Activated CD4-positive, alpha-beta T cell treated with anti-CD3 and anti-CD28 coated beads for 48 hours (primary cell): ENCODE measurements around the gene SH2D4B.

ENCODE experiments used
- DNase-seq: peaks from one replicate; pipeline ENCODE4 v3.0.0-alpha.2; 2020

SH2D4B gene

GRCh38 chr10:80545258-80545881, 7.7 kb downstream of the SH2D4B start:
- DNase-seq, result no peak

GRCh38 chr10:80552151-80552646, 14.5 kb downstream of the SH2D4B start:
- no peak for DNase-seq

GRCh38 chr10:80553436-80553835, 15.7 kb downstream of the SH2D4B start:
- no peak for DNase-seq

- DNase-seq, result no peak
Measured at GRCh38 chr10:80554050-80554449, 16.3 kb downstream of the SH2D4B start.

- no peak for DNase-seq
Measured at GRCh38 chr10:80555415-80555814, 17.7 kb downstream of the SH2D4B start.

- no peak for DNase-seq
Measured at GRCh38 chr10:80561950-80562349, 24.2 kb downstream of the SH2D4B start.

GRCh38 chr10:80567292-80567691, 29.6 kb downstream of the SH2D4B start:
- no peak for DNase-seq

- no peak for DNase-seq
Measured at GRCh38 chr10:80569131-80569895, 31.6 kb downstream of the SH2D4B start.

GRCh38 chr10:80571352-80571751, 33.6 kb downstream of the SH2D4B start:
- no peak for DNase-seq

GRCh38 chr10:80579181-80579763, 41.6 kb downstream of the SH2D4B start:
- DNase-seq, result no peak

GRCh38 chr10:80579849-80580637, 42.3 kb downstream of the SH2D4B start:
- no peak for DNase-seq

- DNase-seq, result no peak
Measured at GRCh38 chr10:80580638-80581468, 43.2 kb downstream of the SH2D4B start.

GRCh38 chr10:80581469-80581835, 43.8 kb downstream of the SH2D4B start:
- no peak for DNase-seq

GRCh38 chr10:80582286-80582960, 44.7 kb downstream of the SH2D4B start:
- DNase-seq, result no peak

- no peak for DNase-seq
Measured at GRCh38 chr10:80583685-80584084, 46.0 kb downstream of the SH2D4B start.

GRCh38 chr10:80585812-80586211, 48.1 kb downstream of the SH2D4B start:
- DNase-seq, result no peak

GRCh38 chr10:80588546-80588945, 50.8 kb downstream of the SH2D4B start:
- no peak for DNase-seq

- no peak for DNase-seq
Measured at GRCh38 chr10:80589726-80590373, 52.1 kb downstream of the SH2D4B start.

- no peak for DNase-seq
Measured at GRCh38 chr10:80590585-80591125, 53.0 kb downstream of the SH2D4B start.

- peak; percentile 49 for DNase-seq
Measured at GRCh38 chr10:80596391-80597257, 58.9 kb downstream of the SH2D4B start.
